ENCODE results near the gene TDG.
"Not testable (repeated sequence)": the region's sequence is repeated elsewhere in the genome, so short reads cannot be mapped to it uniquely, and the experiment has no call there.

The TDG gene

GRCh38 chr12:104022786-104023185 is 57.1 kb downstream of the TDG start:
- peaks cover 9% of the 10 kb centered on the region for H3K9me3 ChIP-seq (ENCODE audit: control insufficient read depth, low read length)
- 80 to 100% methylated on average over 1 of the region's 3 CpGs for WGBS, 2 experiments (ENCODE audit: insufficient coverage in 2 of 2)
- H3K36me3 ChIP-seq (ENCODE audit: control insufficient read depth, insufficient read depth, low read length), result no peaks in the 10 kb centered on the region
- no peak overlapping the region for H3K27ac ChIP-seq (ENCODE audit: low read depth, low read length, severe bottlenecking)
- H3K4me3 ChIP-seq (ENCODE audit: extremely low read depth, insufficient read depth, low read length, poor library complexity, severe bottlenecking), result no peak overlapping the region
- no peaks in the 10 kb centered on the region for H3K4me1 ChIP-seq (ENCODE audit: control insufficient read depth, insufficient read depth, low read length, poor library complexity, severe bottlenecking)

- Histone ChIP-seq H3K4me1 (ENCODE audit: control insufficient read depth, insufficient read depth, low read length, poor library complexity, severe bottlenecking) (no peaks in the 10 kb centered on the region), H3K36me3 (ENCODE audit: control insufficient read depth, insufficient read depth, low read length) (no peaks in the 10 kb centered on the region), H3K9me3 (ENCODE audit: control insufficient read depth, low read length) (peaks cover 9% of the 10 kb centered on the region), H3K4me3 (ENCODE audit: extremely low read depth, insufficient read depth, low read length, poor library complexity, severe bottlenecking) (no peak overlapping the region), H3K27ac (ENCODE audit: low read depth, low read length, severe bottlenecking) (no peak overlapping the region)
- WGBS, 2 experiments (ENCODE audit: insufficient coverage in 2 of 2), result no CpG with 5 or more reads among the region's 2 CpGs
These were observed 58.0 kb downstream of the TDG start for GRCh38 chr12:104023710-104024109.

DNA sequence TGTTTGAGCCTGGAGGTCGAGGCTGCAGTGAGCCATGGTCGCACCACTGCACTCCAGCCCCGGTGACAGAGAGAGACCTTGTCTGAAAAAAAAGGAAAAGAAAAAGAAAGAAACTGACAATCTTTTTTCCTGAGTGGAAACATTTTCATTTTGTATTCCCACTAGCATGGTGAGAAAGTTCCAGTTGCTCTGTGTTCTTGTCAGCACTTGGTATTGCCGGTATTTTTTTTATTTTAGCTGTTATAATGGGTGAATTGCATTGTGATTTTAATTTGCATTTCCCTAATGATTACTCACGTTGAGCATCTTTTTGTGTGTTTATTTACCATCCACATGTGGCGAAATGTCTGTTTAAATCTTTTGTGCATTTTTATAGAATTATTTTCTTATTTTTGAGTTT is 58.7 kb downstream of the TDG start:
- Histone ChIP-seq H3K9me3 (ENCODE audit: control insufficient read depth, low read length) (peaks cover 9% of the 10 kb centered on the region), H3K4me1 (ENCODE audit: control insufficient read depth, insufficient read depth, low read length, poor library complexity, severe bottlenecking) (no peaks in the 10 kb centered on the region), H3K4me3 (ENCODE audit: extremely low read depth, insufficient read depth, low read length, poor library complexity, severe bottlenecking) (no peak overlapping the region), H3K27ac (ENCODE audit: low read depth, low read length, severe bottlenecking) (no peak overlapping the region), H3K36me3 (ENCODE audit: control insufficient read depth, insufficient read depth, low read length) (no peaks in the 10 kb centered on the region)
- WGBS, 2 experiments (ENCODE audit: insufficient coverage in 2 of 2), result 82 to 97% methylated on average over 3 to 5 of the region's 6 CpGs

GRCh38 chr12:104025771-104026170 is 60.1 kb downstream of the TDG start:
- WGBS, 2 experiments (ENCODE audit: insufficient coverage in 2 of 2), result 76 to 86% methylated on average over 2 of the region's 2 CpGs
- Histone ChIP-seq H3K9me3 (ENCODE audit: control insufficient read depth, low read length) (peaks cover 9% of the 10 kb centered on the region), H3K4me3 (ENCODE audit: extremely low read depth, insufficient read depth, low read length, poor library complexity, severe bottlenecking) (no peak overlapping the region), H3K4me1 (ENCODE audit: control insufficient read depth, insufficient read depth, low read length, poor library complexity, severe bottlenecking) (no peaks in the 10 kb centered on the region), H3K36me3 (ENCODE audit: control insufficient read depth, insufficient read depth, low read length) (no peaks in the 10 kb centered on the region), H3K27ac (ENCODE audit: low read depth, low read length, severe bottlenecking) (no peak overlapping the region)

DNA sequence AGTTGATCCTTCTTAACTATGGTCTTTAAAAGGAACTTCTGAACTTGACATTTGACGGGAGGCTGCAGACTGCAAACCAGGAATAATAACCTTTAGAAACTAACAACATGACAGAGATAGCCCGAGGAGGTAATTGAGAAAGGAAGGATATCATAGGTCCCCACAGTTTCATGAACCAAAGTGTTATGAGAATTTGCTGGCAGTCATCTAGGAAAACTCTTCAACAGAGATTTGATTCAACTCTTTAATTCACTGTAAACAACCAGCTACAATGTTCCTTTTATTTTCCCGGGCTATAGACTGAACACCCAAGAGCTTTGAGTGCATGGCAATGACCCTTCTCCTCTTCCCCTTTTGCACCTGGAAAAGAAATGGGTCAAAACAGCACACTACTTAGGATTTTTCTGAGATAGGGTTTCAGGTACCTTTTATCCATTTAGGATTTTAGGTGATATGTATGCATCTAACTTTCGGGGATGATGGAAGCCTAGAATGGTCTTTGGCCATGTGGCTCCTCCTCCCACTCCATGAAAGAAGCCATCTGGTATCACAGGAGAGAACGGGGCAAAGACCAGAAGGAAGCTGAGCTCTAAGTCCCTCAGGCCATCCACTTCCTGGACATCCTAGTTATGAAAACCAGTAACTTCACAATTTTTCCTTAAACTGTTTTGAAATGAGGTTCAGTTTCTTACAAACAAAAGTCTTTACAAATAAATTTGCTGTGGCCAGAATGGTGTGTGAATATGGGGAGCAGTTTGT is 61.3 kb downstream of the TDG start:
- 33 to 80% methylated on average over 1 to 2 of the region's 5 CpGs for WGBS, 2 experiments (ENCODE audit: insufficient coverage in 2 of 2)
- Histone ChIP-seq H3K4me3 (ENCODE audit: extremely low read depth, insufficient read depth, low read length, poor library complexity, severe bottlenecking) (no peak overlapping the region), H3K27ac (ENCODE audit: low read depth, low read length, severe bottlenecking) (no peak overlapping the region), H3K9me3 (ENCODE audit: control insufficient read depth, low read length) (peaks cover 9% of the 10 kb centered on the region), H3K36me3 (ENCODE audit: control insufficient read depth, insufficient read depth, low read length) (no peaks in the 10 kb centered on the region), H3K4me1 (ENCODE audit: control insufficient read depth, insufficient read depth, low read length, poor library complexity, severe bottlenecking) (no peaks in the 10 kb centered on the region)

DNA sequence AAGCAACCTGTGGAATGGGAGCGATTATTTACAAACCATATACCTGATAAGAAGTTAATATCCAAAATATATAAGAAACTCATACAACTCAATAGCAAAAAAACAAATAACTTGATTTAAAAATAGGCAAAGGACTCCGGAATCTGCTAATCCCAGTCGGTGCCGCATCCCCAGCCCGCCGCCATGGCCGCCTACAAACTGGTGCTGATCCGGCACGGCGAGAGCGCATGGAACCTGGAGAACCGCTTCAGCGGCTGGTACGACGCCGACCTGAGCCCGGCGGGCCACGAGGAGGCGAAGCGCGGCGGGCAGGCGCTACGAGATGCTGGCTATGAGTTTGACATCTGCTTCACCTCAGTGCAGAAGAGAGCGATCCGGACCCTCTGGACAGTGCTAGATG is 64.9 kb downstream of the TDG start:
- H3K9me3 ChIP-seq (ENCODE audit: control insufficient read depth, low read length); H3K36me3 ChIP-seq (ENCODE audit: control insufficient read depth, insufficient read depth, low read length); H3K4me1 ChIP-seq (ENCODE audit: control insufficient read depth, insufficient read depth, low read length, poor library complexity, severe bottlenecking); H3K4me3 ChIP-seq (ENCODE audit: extremely low read depth, insufficient read depth, low read length, poor library complexity, severe bottlenecking); H3K27ac ChIP-seq (ENCODE audit: low read depth, low read length, severe bottlenecking): not testable (repeated sequence)
- no CpG with 5 or more reads among the region's 27 CpGs for WGBS, 2 experiments (ENCODE audit: insufficient coverage in 2 of 2)

DNA sequence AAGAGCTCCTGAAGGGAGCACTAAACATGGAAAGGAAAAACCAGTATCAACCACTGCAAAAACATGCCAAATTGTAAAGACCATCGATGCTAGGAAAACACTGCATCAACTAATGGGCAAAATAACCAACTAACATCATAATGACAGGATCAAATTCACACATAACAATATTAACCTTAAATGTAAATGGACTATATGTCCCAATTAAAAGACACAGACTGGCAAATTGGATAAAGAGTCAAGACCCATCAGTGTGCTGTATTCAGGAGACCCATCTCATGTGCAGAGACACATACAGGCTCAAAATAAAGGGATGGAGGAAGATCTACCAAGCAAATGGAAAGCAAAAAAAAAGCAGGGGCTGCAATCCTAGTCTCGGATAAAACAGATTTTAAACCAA is 70.5 kb downstream of the TDG start:
- H3K27ac ChIP-seq (ENCODE audit: low read depth, low read length, severe bottlenecking); H3K4me1 ChIP-seq (ENCODE audit: control insufficient read depth, insufficient read depth, low read length, poor library complexity, severe bottlenecking); H3K4me3 ChIP-seq (ENCODE audit: extremely low read depth, insufficient read depth, low read length, poor library complexity, severe bottlenecking); H3K9me3 ChIP-seq (ENCODE audit: control insufficient read depth, low read length); H3K36me3 ChIP-seq (ENCODE audit: control insufficient read depth, insufficient read depth, low read length): not testable (repeated sequence)
- WGBS, 2 experiments (ENCODE audit: insufficient coverage in 2 of 2), result 67 to 89% methylated on average over 1 of the region's 2 CpGs

Data from mesodermal cell (in vitro differentiated cells).